HG03175 (cell line): ENCODE results near the gene BCL2L1.
"Not testable (repeated sequence)": the region's sequence is repeated elsewhere in the genome, so short reads cannot be mapped to it uniquely, and the experiment has no call there.

Source experiments
- ATAC-seq: cut with Tn5 transposase; IDR thresholded peaks from one replicate; pipeline ENCODE4 v1.9.1; 2021; ENCODE audit warnings: mild to moderate bottlenecking, moderate library complexity; ENCODE audit not compliant: unreplicated experiment

Gene BCL2L1

DNA sequence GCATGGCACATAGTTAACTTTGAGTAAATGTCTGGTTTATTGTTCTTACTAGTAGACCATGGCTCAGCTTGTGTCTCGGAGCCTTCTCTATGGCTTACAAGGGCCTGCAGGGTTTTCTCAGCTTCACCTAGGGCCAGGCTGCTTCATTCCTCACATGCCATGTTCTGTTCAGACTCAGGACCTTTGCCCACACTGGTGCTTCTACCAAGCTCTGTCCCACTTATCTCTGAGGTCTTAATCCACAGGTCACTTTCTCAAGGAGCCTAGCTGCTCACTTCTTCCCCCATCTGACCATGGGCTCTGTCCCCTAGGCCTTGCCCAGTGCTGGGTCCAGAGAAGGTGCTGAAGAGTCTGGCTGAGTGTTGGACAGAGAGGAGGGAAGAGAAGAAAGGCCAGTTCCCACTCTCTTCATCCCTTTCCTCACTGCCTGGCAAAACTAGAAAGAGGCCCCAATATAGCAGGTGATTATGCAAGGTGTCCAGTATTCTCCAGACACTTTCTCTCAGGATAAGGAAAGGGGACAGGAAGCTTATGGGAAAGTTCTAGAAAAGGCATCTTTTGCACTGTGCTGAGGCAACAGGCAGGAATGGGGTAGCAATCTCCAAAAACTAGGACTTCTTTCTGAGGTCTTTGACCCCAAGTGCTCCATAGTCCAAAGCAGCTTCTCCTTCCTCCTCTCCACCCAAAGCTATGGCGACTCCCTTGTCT is 45.0 kb downstream of the BCL2L1 start:
- no peak for ATAC-seq

DNA sequence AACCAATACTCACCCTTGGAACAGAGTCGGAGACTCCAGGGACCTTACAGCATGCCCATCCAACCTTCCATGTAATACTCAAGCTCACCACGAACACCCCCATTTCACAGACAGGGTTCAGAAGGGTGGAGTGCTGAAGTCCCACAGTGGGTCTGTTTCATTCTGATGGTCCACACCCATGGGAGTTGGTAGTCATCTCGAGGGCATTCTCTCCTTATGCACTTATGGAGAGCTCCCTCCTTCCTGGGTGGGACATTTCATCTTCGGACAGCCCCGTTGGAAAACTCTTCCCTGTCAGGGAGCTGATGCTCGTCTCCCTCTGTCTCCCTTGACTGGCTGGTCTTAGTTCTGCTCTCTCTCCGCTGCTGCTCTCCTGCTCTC is 46.1 kb downstream of the BCL2L1 start:
- ATAC-seq = no peak

DNA sequence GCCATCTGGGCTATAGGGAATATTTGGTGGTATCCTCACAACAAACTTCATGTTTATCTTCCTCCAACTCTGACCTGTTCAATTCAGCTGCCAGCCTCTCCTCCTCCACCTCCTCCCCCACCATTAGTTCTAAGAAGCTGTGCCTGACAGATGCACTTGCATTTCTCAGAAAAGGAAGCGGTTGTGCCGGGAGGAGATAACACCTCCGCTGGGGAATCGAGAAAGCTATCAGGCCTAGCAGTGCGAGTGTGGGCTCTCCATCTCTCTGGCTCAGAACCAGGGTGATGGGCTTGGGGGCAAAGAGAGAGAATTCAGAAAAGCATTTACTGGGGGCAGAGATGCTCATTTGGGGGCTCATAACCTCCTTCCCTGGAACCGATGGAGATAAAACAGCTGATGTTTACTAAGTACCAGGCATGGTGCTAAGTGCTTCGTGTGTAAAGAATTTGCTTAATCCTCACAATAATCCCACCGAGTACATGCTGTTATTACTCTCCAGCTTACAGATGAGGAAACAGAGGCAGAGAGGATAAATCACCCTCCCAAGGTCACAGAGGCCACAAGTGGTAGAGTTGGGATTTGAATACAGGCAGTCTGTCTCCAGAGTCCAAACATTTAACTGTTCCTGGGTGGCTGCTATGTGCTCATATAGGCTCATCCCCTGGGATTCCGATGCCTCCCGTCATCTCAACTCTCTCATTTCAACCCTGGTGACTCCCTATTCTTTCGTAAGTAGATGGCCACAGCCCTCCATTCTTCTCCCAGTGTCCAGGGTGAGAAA is 46.6 kb downstream of the BCL2L1 start:
- ATAC-seq = peak; percentile 47

DNA sequence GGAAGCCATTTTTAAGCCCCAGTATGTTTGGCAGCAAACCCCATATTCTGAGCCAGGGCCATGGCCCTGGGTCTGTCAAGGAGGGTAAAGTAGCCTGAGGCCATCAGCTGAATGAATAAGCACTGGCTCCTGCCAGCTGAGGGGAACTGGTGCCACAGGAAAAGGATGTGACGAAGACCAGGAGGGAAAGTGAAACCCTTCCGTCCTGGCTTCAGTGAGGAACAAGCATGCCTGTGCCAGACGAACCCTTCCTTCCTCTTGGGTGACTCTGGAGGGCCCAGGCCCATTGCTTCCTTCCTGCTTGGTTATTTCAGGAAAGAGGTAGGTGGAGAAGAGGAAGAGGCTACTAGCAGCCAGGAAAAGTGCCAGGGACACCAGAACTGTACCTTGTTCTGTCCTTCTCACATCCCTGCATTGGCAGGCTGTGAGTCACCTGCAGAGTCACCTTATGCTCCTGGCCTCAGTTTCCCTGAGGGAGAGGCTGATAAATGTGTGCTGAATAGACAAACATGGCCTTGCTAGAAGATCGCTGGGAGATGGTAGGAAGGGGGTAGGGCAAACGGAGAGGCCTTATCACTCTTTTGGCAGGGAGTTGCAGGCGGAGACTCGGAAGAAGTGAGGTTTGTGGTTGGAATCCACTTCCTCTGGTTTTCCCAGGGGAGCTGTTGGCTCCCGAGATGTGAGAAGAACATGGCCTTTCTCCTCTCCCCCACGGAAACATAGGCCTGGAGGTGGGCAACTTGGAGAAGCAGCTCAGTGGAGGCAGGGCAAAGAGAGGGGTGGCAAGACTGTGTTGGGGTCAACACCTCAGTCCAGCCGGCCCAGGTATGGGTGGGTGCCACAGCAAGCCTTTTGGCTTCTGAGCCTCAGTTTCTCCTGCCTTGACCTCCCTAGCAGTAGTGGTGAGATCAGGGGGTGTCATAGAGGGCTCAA is 47.5 kb downstream of the BCL2L1 start:
- peak; percentile 73 for ATAC-seq

DNA sequence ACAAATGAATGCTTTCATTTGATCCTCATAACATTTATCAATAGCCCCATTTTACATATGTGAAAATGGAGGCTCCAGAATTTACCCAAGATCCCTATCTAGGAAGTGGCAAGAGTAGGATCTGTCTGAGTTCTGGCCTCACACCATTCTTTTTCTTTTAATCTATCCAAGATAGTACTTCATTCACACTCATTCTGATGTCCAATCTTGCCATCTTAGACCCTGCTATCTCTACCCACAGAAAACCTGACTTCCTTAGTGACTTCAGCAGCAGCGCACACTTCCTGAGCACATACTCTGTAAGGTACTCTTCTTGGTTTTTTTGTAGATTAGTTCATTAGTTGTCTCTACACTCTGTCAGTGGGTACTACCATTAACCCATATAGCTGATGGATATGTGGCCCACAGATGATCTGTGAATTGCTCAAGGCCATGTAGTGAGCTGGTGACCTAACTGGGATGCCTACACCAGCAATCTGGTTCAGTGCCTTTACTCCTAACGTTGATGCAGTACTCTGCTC is 48.7 kb downstream of the BCL2L1 start:
- ATAC-seq = no peak

DNA sequence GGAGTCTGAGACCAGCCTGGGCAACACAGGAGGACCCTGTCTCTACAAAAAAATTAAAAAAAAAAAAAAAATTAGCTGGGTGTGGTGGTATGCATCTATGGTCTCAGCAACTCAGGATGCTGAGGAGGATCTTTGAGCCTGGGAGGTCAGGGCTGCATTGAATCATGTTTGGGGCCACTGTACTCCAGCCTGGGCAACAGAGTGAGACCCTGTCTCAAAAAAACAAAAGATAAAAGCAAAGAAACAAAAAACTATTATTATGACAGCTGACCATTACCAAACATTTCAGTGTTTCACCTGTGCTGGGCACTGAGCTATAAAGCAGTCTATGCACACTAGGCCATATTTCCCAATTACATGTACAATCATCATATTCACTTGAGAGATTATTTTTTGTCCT is 49.2 kb downstream of the BCL2L1 start:
- ATAC-seq = no peak

DNA sequence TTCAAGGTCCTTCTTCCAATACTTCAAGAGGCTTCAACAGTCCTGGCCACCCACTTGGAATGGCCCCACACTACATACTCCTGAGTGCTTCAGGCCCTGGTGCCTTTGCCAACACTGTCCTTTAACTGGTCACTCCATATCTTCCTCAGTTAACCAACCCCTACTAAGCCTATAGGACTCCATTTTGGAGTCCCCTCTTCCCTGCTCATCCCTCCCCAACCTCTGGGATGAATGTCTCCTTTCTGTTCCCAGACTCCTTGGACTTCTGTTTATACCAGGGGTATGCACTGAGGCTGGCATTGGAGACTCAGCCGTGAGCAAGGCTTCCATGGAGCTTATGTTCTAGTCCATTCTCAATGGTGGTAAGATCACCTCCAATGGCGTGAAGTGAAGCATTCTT is 51.3 kb downstream of the BCL2L1 start:
- no peak for ATAC-seq

DNA sequence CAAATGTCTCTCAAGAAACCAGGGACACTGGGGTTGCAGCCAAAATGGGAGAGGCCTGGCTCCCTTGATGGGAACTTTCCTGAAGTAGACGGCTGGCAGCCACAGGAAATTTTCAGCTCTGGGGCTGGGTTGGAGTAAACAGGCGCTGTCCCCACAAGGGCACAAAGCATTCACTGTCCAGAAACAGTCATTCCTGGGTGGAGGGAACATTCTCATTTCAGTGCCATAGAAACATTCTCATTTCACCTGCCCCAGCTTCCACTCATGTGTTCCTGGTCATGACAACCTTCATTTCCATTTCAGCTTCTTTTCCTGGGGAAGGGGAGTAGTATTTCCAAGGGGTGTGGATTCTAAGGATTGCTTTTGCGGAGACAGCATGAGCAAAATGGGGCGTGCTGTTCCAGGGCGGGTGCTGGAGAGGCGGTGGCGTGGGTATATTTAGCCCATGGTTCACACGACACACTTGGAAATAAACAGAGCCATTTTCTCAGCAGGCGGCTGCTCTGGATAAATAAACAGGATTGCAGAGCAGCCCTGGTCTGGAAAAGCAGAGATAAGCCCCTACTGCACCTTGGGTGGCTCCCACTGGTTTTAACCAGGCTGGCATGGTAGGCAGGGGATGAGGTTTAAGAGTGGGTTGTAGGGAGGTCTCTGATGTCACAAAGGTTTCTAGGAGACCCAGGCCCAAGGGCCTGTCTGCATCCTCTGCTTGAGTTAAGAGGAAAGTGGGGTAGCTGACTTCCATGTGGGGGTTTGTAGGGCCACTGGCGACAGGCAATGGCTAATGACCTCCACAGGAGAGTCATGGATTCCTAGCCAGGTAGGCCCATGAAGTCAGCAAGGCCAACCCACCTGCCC is 52.1 kb downstream of the BCL2L1 start:
- no peak for ATAC-seq

DNA sequence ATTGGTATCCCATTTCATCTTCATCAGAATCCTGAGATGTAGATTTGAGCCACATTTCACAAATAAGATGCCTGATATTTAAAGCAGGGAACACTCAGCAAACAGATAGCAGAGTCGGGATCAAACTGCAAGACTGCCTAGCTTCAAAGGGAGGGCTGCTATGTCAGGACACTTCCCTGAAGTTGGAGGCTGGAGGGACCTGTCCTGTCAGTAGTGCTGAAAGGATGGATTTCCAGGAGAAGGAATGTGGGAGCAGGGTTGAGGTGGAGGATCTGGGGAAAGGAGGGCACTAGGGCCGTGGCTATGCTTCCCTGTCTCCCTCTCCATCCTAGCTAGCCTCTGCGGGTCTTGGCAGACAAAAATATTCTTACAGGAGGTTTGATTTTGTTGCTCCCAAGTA is 52.8 kb downstream of the BCL2L1 start:
- ATAC-seq = no peak

DNA sequence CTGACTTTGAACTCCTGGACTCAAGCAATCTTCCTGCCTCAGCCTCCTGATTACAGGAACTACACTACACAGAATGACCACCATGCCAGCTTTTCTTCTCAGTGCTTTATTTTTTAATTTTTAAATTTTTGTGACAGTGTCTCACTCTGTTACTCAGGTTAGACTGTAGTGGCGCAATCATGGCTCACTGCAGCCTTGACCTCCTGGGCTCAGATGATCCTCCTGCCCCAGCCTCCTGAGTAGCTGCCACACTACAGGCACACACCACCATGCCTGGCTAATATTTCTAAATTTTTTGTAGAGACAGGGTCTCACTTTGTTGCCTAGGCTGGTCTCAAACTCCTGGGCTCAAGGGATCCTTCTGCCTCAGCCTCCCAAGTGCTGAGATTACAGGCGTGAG is 53.7 kb downstream of the BCL2L1 start:
- ATAC-seq = not testable (repeated sequence)

DNA sequence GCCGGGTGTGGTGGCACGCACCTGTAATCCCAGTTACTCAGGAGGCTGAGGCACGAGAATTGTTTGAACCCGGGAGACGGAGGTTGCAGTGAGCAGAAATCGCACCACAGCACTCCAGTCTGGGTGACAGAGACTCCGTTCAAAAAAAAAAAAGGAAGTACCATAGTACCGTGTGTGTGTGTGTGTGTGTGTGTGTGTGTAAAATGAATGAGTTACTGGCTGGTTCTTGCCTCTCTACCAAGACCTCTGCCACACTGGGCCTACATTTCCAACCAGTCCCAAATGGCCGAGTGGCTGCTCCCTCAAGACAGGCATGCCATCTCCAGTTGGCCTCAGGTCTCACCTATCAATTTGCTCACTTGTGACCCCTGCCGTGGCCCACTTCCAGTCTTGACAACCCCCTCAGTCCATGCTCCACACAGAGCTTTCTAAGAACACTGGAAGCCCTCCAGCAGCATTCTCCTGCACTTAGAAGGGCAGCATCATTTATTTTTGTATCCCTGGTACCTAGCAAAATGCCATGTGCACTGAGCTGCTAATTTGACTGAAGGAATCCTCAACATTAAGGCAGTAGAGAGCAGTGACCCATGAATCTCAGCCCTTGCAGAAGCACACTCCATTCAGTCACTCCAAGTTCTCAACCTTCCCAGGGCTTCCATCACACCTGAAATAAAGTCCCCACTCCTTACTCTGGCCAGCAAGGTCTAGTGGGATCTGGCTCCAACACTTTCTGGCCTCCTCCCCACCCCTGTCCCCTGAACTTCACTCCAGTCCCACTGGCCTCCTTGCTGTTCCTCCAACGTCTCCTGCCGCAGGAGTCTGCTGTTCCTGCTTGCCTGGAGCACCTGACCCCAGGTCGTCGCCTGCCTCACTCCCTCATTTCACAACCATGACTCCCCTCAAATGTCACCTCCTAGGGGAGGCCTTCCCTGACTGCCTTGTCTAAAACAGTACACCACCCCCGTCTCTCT is 55.1 kb downstream of the BCL2L1 start:
- no peak for ATAC-seq

DNA sequence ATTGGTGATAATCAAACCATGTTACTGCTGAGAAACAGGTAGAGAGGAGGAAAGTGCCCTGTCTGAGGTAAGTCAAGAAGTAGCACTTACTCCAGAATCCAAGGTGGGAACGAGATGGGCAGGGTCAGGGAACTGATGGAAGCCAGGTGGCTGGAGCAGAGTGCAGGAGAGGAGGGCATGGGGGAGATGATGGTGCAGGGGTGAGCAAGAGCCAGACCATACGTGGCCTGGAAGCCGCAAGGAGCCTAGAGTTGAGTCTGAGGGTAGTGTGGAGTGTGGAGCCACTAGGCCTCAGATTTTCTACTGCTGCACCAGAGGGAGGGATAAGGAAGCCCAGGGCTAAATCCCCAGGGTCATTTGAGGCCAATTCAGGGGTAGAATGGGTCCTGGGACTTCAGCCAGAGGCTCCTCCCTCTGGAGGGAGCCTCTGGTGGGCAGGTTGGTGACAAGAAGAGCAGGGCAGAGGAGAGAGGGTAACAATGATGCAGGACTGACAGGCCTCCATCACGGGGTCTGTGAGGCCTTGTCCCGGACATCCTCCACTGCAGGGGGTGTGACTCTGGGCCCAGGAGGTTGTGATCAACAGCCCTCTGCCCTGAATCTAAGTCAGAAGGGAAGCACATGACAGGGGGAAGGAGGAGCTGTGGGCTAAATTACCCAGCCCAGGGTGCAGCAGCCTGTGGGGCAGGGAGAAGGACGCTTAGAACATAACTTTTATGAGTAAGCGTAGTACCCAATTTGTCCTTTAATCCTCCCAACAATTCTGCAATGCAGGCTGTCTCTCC is 56.2 kb downstream of the BCL2L1 start:
- ATAC-seq = no peak

DNA sequence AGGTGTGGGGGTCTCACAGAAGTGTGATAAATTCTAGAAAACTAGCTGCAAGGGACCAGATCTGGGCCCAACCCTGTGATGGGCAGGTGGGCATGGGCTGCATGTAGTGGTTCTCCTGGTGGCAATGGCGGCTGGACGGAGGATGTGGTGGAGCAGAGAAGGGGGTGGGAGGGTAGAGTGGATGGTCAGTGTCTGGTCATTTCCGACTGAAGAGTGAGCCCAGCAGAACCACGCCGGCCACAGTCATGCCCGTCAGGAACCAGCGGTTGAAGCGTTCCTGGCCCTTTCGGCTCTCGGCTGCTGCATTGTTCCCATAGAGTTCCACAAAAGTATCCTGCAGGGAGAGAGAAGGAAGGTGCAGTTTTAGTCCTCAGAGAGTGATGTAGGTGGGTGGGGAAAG is 56.9 kb downstream of the BCL2L1 start:
- no peak for ATAC-seq

DNA sequence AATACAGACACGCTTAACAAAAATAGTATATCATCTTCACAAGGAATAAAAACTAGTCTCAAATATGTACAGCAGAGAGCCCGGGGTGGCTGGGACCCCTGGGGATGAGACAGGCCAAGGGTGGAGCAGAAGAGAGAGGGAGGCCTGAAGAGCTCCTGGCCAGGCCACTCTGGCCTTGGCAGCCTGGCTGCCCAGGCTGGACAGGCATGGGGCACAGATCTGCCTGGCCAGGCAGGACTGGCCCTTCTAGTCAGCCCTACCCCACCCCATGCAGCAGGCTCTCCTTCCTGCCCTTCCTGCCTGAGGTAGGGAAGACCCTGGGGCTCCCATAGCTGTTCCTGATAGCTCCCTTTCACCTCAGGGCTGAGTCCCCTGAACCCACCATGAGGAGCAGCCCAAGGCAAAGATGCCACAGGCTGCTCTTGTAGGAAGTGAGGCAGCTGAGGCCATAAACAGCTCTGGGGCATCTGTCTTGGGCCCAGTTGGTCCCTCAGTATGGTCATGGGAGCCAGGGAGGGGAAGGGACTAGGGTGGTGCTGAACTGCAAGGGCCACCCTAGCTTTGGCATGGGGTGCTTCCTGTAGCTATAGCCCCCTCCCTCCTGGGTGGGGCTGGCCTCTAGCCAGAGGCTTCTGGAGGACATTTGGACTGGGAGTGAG is 57.8 kb downstream of the BCL2L1 start:
- ATAC-seq = no peak

DNA sequence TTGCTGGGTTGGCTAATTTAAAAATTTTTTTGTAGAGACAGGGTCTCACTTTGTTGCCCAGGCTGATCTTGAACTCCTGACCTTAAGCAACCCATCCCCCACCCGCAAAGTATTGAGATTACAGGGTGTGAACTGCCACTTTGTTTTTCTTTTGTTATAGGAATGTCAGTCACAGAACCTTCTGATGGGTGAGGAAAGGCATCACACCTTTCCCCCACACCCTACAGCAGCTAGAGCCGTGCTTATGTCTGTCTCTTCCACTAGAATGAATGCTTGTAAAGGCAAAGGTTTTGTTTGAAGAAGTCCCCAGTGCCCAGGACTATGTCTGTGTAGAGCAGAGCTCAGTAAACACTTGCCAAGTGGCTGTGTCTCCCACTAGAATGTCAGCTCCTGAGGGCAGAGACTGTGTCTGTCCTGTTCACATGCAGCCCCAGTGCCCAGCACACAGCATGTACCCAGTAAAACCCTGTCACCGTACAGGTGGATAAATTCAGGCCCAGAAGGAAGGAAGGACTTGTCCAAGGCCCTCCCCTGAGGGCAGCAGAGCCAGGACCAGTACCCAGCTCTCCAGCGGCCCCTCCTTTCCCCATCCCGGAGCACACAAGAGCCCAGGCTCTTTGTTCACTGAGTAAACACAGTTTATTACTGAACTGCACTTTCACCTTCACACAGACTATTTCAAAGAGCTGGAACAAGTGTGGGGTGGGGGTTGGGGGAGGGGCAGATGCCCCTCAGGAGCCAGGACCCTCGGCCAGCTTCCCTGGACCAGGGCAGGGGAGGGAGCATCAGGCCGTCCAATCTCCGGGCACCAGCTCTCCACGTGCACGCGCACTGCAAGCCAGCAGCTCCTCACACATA is 58.6 kb downstream of the BCL2L1 start:
- ATAC-seq = no peak

DNA sequence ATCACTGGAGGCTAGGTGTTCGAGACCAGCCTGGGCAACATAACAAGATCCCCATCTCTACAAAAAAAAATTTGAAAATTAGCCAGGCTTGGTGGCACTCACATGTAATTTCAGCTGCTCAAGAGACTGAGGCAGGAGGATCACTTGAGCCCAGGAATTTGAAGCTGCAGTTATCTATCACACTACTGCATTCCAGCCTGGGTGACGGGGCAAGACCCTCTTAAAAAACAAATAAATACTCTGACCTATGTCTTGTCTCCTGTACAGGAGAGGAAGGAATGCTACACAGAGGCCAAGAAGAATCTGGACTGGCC is 59.2 kb downstream of the BCL2L1 start:
- ATAC-seq = no peak

DNA sequence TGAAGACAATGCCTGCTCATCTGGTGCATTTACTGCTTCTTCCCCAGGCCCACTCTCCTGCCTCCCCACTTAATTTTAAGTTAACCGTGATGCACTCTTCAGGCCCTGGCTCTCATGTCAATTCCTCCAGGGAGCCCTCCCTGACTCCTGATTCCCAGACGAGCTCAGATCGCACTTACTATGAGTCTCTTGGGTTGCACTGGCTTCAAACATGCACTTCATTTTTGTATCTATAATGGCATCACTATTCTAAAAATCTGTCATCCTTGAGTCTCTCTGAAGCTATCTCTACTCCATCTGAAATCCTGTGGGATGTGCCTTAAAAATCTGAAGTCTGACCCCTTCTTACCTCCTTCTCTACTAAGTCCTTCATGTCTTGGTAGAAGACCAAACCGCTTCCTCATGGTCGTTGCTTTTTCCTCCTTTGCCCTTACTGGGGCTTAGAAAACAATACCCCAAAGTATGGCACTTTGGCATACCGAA is 60.3 kb downstream of the BCL2L1 start:
- ATAC-seq = no peak
